WTC11 (cell line): ENCODE data around the gene STIMATE. TPM values are rescaled to one million over a fixed set of nuclear protein-coding genes. Genes with fewer than 3 reads are reported as not detected.

ENCODE experiments used
- ATAC-seq: fragments of 200-7000 bp; cut with Tn5 transposase; 2 replicates; pipeline ENCODE4 v1.10.0; 2021; ENCODE audit warnings: mild to moderate bottlenecking, moderate library complexity
- CTCF ChIA-PET: fragments of 300-600 bp; sonication (Branson Sonifier 250); formaldehyde crosslinking; loops from one replicate; lab custom pipeline; 2021; ENCODE audit warnings: antibody characterized with exemption; lab: Charles Lee
- POLR2A ChIA-PET: fragments of 350-600 bp; sonication (Branson Sonifier 250); formaldehyde crosslinking; loops from one replicate; lab custom pipeline; 2021; ENCODE audit warnings: antibody characterized with exemption; lab: Charles Lee
- DNase-seq: peaks from one replicate; pipeline ENCODE4 v3.0.0; 2021; ENCODE audit warnings: low spot score
- H3K27ac Mint-ChIP-seq: 2 replicates; pipeline ENCODE4 v1.8.0; 2021; ENCODE audit warnings: mixed read lengths
- H3K27me3 Mint-ChIP-seq: 2 replicates; pipeline ENCODE4 v1.8.0; 2021; ENCODE audit warnings: low read depth, mild to moderate bottlenecking, moderate library complexity, mixed read lengths
- H3K36me3 Mint-ChIP-seq: 2 replicates; pipeline ENCODE4 v1.8.0; 2021; ENCODE audit warnings: mixed read lengths
- H3K4me1 Mint-ChIP-seq: 2 replicates; pipeline ENCODE4 v1.8.0; 2022; ENCODE audit warnings: mixed read lengths
- H3K4me3 Mint-ChIP-seq: 2 replicates; pipeline ENCODE4 v1.8.0; 2021; ENCODE audit warnings: mild to moderate bottlenecking, moderate library complexity, mixed read lengths
- H3K9me3 Mint-ChIP-seq: 2 replicates; pipeline ENCODE4 v1.8.0; 2021; ENCODE audit warnings: mixed read lengths
- CREM ChIP-seq: sonication (generic); formaldehyde crosslinking; IDR thresholded peaks from 2 replicates; pipeline ENCODE4 v1.8.1; 2022; ENCODE audit warnings: mild to moderate bottlenecking, missing genetic modification reagents, moderate library complexity
- GRHL2 ChIP-seq: fragments of 250-450 bp; sonication (Bioruptor Pico); IDR thresholded peaks from 2 replicates; pipeline ENCODE4 v1.8.0; 2022; ENCODE audit warnings: mild to moderate bottlenecking, moderate library complexity; ENCODE audit not compliant: insufficient replicate concordance, severe bottlenecking
- JUN ChIP-seq: sonication (generic); formaldehyde crosslinking; IDR thresholded peaks from 2 replicates; pipeline ENCODE4 v1.8.0; 2023; ENCODE audit warnings: mild to moderate bottlenecking, missing genetic modification reagents
- SOX15 ChIP-seq: fragments of 250-450 bp; sonication (Bioruptor Pico); IDR thresholded peaks from 2 replicates; pipeline ENCODE4 v1.9.0; 2021; ENCODE audit warnings: mild to moderate bottlenecking
- TCF7 ChIP-seq: sonication (generic); formaldehyde crosslinking; IDR thresholded peaks from 2 replicates; pipeline ENCODE4 v1.8.0; 2022; ENCODE audit warnings: mild to moderate bottlenecking, low read depth, missing genetic modification reagents, moderate library complexity
- TEAD4 ChIP-seq: sonication (generic); formaldehyde crosslinking; IDR thresholded peaks from 2 replicates; pipeline ENCODE4 v1.8.0; 2022; ENCODE audit warnings: mild to moderate bottlenecking, missing genetic modification reagents
- total RNA-seq: library from RNA; stranded (reverse); gene quantifications from 3 replicates; pipeline ENCODE4 v1.2.3, GENCODE V29; 2021
- TF ChIP-seq, protein P1 (sequence below): fragments of 250-450 bp; sonication (Bioruptor Pico); IDR thresholded peaks from 2 replicates; pipeline ENCODE4 v1.9.0; 2021; ENCODE audit warnings: mild to moderate bottlenecking
- TF ChIP-seq, protein P2 (sequence below): fragments of 250-450 bp; sonication (Bioruptor Pico); IDR thresholded peaks from 2 replicates; pipeline ENCODE4 v1.8.0; 2021; ENCODE audit warnings: mild to moderate bottlenecking
- TF ChIP-seq, protein P3 (sequence below): fragments of 200-600 bp; IDR thresholded peaks from 2 replicates; pipeline ENCODE4 v1.8.0; 2022; ENCODE audit warnings: antibody characterized with exemption
- TF ChIP-seq, protein P4 (sequence below): sonication (generic); formaldehyde crosslinking; IDR thresholded peaks from 2 replicates; pipeline ENCODE4 v1.8.1; 2023; ENCODE audit warnings: mild to moderate bottlenecking, moderate library complexity, missing genetic modification reagents

Gene STIMATE
- total RNA-seq, 1 experiment from 2014 or later, result 35.5 TPM

DNA sequence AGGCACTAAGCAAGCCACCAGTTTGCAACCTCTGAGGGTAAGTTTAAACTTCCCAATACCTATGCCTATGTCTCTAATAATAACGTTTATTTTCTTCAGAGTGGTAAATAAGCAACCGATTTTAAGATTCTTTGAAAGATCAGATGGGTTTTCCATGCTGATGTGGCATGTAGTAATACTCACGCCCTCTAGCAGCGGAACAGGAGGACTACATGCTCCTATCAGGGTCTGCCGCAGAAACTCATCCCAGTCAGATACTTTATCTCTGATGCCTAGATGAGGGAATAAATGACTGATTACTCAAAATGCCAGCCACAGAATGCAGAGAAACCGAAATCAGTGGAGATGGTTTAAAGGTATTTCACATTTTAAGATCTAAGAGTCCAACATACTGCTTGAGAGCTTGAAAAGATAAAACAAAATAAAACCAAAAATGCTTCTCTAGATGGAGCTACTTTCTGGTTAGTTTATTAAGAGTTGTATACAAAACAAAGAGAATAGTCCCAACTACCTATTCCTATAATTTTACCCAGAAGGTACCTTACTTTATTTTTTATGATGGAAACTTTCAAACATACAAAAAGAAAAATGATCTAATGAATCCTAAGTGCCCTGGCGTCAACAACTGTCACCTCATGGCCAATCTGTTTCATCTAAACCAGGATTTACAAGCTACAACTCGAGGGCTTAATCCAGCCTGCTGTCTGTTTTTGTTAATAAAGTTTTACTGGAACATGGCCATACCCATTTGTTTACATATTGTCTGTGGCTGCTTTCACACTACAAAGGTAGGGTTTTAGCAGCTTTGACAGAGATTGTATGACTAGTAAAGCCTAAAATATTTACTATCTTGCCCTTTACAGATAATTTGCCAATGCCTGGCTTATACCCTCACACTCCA is 37.5 kb upstream of the STIMATE start:
- peak; percentile 43 for DNase-seq

DNA sequence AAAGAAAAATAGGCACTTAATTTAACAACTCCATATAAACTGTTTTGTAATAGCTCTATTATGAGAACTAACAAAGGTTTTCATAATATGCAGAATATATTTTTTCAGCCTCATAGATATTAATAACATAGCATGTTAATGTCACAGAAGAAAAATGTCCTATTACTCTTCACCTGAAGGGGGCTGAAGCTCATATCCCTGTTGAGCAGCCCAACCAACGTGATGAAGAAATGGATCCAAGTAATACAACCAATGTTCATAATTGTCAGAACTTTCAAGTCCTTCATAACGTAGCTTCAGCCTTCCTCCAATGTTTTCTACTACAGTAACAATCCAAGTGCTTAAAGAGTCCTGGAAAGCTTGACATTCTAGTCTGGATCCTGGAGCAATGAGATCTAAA is 34.5 kb upstream of the STIMATE start:
- Mint-ChIP-seq H3K4me1 (no peaks in the 10 kb centered on the region), H3K27ac (no peak overlapping the region), H3K9me3 (no peaks in the 10 kb centered on the region), H3K36me3 (no peaks in the 10 kb centered on the region), H3K27me3 (no peaks in the 10 kb centered on the region), H3K4me3 (no peak overlapping the region)
- DNase-seq (no peak), ATAC-seq (no peak)
- TF ChIP-seq, protein P1, sequence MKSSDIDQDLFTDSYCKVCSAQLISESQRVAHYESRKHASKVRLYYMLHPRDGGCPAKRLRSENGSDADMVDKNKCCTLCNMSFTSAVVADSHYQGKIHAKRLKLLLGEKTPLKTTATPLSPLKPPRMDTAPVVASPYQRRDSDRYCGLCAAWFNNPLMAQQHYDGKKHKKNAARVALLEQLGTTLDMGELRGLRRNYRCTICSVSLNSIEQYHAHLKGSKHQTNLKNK (CRISPR knock-in tag), result no peak
- TF ChIP-seq SOX15, result no peak
- no peak for TF ChIP-seq JUN (CRISPR knock-in tag)
- TF ChIP-seq, protein P2, sequence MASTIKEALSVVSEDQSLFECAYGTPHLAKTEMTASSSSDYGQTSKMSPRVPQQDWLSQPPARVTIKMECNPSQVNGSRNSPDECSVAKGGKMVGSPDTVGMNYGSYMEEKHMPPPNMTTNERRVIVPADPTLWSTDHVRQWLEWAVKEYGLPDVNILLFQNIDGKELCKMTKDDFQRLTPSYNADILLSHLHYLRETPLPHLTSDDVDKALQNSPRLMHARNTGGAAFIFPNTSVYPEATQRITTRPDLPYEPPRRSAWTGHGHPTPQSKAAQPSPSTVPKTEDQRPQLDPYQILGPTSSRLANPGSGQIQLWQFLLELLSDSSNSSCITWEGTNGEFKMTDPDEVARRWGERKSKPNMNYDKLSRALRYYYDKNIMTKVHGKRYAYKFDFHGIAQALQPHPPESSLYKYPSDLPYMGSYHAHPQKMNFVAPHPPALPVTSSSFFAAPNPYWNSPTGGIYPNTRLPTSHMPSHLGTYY (CRISPR knock-in tag), result no peak
- POLR2A ChIA-PET, result no interaction called here
- CTCF ChIA-PET, result interaction anchor here (0.6 to 1.6 kb wide), 7 partner anchors 53 to 111 kb away, joined by 3 to 7 read pairs (median 3); no protein-coding TSS in a partner anchor

More for the DNA sequence above, 37.5 kb upstream of the STIMATE start:
- peak; percentile 88 for ATAC-seq
- Mint-ChIP-seq H3K4me3 (no peak overlapping the region), H3K36me3 (no peaks in the 10 kb centered on the region), H3K9me3 (no peaks in the 10 kb centered on the region), H3K4me1 (no peaks in the 10 kb centered on the region), H3K27ac (peak overlapping the region; percentile 37; the same call in 1 of the 2 replicates), H3K27me3 (no peaks in the 10 kb centered on the region)
- POLR2A ChIA-PET, result no interaction called here
- TF ChIP-seq, protein P3, sequence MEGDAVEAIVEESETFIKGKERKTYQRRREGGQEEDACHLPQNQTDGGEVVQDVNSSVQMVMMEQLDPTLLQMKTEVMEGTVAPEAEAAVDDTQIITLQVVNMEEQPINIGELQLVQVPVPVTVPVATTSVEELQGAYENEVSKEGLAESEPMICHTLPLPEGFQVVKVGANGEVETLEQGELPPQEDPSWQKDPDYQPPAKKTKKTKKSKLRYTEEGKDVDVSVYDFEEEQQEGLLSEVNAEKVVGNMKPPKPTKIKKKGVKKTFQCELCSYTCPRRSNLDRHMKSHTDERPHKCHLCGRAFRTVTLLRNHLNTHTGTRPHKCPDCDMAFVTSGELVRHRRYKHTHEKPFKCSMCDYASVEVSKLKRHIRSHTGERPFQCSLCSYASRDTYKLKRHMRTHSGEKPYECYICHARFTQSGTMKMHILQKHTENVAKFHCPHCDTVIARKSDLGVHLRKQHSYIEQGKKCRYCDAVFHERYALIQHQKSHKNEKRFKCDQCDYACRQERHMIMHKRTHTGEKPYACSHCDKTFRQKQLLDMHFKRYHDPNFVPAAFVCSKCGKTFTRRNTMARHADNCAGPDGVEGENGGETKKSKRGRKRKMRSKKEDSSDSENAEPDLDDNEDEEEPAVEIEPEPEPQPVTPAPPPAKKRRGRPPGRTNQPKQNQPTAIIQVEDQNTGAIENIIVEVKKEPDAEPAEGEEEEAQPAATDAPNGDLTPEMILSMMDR, result peak; percentile 47; the same call in 1 of the 2 replicates
- TF ChIP-seq GRHL2 (no peak), CREM (CRISPR knock-in tag) (no peak)
- CTCF ChIA-PET, result interaction anchor here (0.6 to 1.9 kb wide), 19 partner anchors 9 to 175 kb away, joined by 3 to 13 read pairs (median 3); partner anchors contain the start of genes SFMBT1 and STIMATE

DNA sequence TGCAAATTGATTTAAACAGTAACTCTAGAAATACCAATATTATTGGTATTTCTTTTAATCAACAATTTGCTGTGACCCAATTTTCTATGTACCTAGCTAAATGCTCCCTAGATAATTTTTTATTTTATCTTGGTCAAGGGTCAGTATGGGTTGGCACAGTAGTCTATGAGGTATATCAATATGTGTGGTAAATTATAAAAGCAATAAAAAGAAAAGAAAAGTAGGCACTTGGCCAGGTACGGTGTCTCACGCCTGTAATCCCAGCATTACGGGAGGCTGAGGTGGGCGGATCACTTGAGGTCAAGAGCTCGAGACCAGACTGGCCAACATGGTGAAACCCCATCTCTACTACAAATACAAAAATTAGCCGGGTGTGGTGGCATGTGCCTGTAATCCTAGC is 34.0 kb upstream of the STIMATE start:
- ATAC-seq, result no peak
- no peak overlapping the region for H3K4me3 Mint-ChIP-seq
- CTCF ChIA-PET, result interaction anchor here (0.9 to 1.6 kb wide), 5 partner anchors 52 to 110 kb away, joined by 3 to 7 read pairs (median 4); no protein-coding TSS in a partner anchor
- POLR2A ChIA-PET, result no interaction called here
- H3K36me3 Mint-ChIP-seq, result no peaks in the 10 kb centered on the region
- H3K4me1 Mint-ChIP-seq, result no peaks in the 10 kb centered on the region
- TF ChIP-seq, protein P4, sequence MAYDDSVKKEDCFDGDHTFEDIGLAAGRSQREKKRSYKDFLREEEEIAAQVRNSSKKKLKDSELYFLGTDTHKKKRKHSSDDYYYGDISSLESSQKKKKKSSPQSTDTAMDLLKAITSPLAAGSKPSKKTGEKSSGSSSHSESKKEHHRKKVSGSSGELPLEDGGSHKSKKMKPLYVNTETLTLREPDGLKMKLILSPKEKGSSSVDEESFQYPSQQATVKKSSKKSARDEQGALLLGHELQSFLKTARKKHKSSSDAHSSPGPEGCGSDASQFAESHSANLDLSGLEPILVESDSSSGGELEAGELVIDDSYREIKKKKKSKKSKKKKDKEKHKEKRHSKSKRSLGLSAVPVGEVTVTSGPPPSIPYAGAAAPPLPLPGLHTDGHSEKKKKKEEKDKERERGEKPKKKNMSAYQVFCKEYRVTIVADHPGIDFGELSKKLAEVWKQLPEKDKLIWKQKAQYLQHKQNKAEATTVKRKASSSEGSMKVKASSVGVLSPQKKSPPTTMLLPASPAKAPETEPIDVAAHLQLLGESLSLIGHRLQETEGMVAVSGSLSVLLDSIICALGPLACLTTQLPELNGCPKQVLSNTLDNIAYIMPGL (CRISPR knock-in tag), result no peak
- TF ChIP-seq TCF7 (CRISPR knock-in tag) (no peak), CREM (CRISPR knock-in tag) (no peak), TEAD4 (no peak)
- TF ChIP-seq, protein P2 (CRISPR knock-in tag), result no peak
- TF ChIP-seq, protein P3, result no peak
- no peak overlapping the region for H3K27ac Mint-ChIP-seq
- no peaks in the 10 kb centered on the region for H3K27me3 Mint-ChIP-seq
- DNase-seq, result no peak
- no peaks in the 10 kb centered on the region for H3K9me3 Mint-ChIP-seq
